Astrocyte (in vitro differentiated cells and primary cell): Measurements from ENCODE around the gene ECI1. TPM values are rescaled to one million over a fixed set of nuclear protein-coding genes. Genes with fewer than 3 reads are reported as not detected.

Experiments
- DNase-seq: peaks from one replicate; pipeline ENCODE4 v3.0.0-alpha.2; 2010; ENCODE audit warnings: low read depth
- FAIRE-seq: peaks from 2 replicates; lab custom pipeline; 2011; peaks lifted over from hg19 to GRCh38; lab: Jason Lieb, UNC
- H2AFZ ChIP-seq: 2 replicates; pipeline ENCODE4 v1.6.0; 2012; ENCODE audit warnings: low read depth, low read length, inconsistent platforms
- H3K27ac ChIP-seq: 2 replicates; pipeline ENCODE4 v1.5.1; 2011; ENCODE audit warnings: low read depth, low read length, inconsistent platforms
- H3K27me3 ChIP-seq: 2 replicates; pipeline ENCODE4 v1.6.0; 2011; ENCODE audit warnings: low read length, inconsistent platforms; ENCODE audit not compliant: insufficient read depth
- H3K36me3 ChIP-seq: 2 replicates; pipeline ENCODE4 v1.5.1; 2011; ENCODE audit warnings: low read length, inconsistent platforms; ENCODE audit not compliant: insufficient read depth
- H3K4me1 ChIP-seq: 2 replicates; pipeline ENCODE4 v1.5.1; 2011; ENCODE audit warnings: low read length, inconsistent platforms; ENCODE audit not compliant: insufficient read depth
- H3K4me2 ChIP-seq: 2 replicates; pipeline ENCODE4 v1.6.0; 2012; ENCODE audit warnings: low read length, inconsistent platforms
- H3K4me3 ChIP-seq: 2 replicates; pipeline ENCODE4 v1.5.1; 2011; ENCODE audit warnings: low read depth, mild to moderate bottlenecking, low read length, inconsistent platforms; ENCODE audit not compliant: insufficient read depth
- H3K79me2 ChIP-seq: 2 replicates; pipeline ENCODE4 v1.6.0; 2012; ENCODE audit warnings: mild to moderate bottlenecking, low read length, inconsistent platforms; ENCODE audit not compliant: insufficient read depth
- H3K9ac ChIP-seq: 2 replicates; pipeline ENCODE4 v1.6.0; 2012; ENCODE audit warnings: mild to moderate bottlenecking, low read length, inconsistent platforms
- H3K9me3 ChIP-seq: 2 replicates; pipeline ENCODE4 v1.5.1; 2012; ENCODE audit warnings: low read depth, mild to moderate bottlenecking, low read length, inconsistent platforms; ENCODE audit not compliant: insufficient read depth
- H4K20me1 ChIP-seq: 2 replicates; pipeline ENCODE4 v1.6.0; 2012; ENCODE audit warnings: low read length, inconsistent platforms; ENCODE audit not compliant: insufficient read depth
- H3K27ac Mint-ChIP-seq: one replicate; pipeline ENCODE4 v1.8.0; 2021; ENCODE audit warnings: mild to moderate bottlenecking, mixed read lengths; ENCODE audit not compliant: unreplicated experiment
- H3K27me3 Mint-ChIP-seq: one replicate; pipeline ENCODE4 v1.8.0; 2021; ENCODE audit warnings: low read depth, mixed read lengths; ENCODE audit not compliant: unreplicated experiment
- H3K36me3 Mint-ChIP-seq: one replicate; pipeline ENCODE4 v1.8.0; 2021; ENCODE audit warnings: low read depth, mixed read lengths; ENCODE audit not compliant: unreplicated experiment
- H3K4me1 Mint-ChIP-seq: one replicate; pipeline ENCODE4 v1.8.0; 2021; ENCODE audit warnings: low read depth, mixed read lengths; ENCODE audit not compliant: unreplicated experiment
- H3K4me3 Mint-ChIP-seq: one replicate; pipeline ENCODE4 v1.8.0; 2021; ENCODE audit warnings: mild to moderate bottlenecking, moderate library complexity, mixed read lengths; ENCODE audit not compliant: unreplicated experiment
- H3K9me3 Mint-ChIP-seq: one replicate; pipeline ENCODE4 v1.8.0; 2021; ENCODE audit warnings: mild to moderate bottlenecking, mixed read lengths; ENCODE audit not compliant: unreplicated experiment
- CTCF ChIP-seq: IDR thresholded peaks from 2 replicates; pipeline ENCODE4 v1.5.1; 2011; ENCODE audit warnings: low read depth, mild to moderate bottlenecking, inconsistent platforms, low read length, moderate library complexity; ENCODE audit not compliant: insufficient read depth
- EZH2 ChIP-seq: IDR thresholded peaks from 2 replicates; pipeline ENCODE4 v1.6.1; 2012; ENCODE audit warnings: mild to moderate bottlenecking, low read length, inconsistent platforms; ENCODE audit not compliant: insufficient read depth
- total RNA-seq: library from RNA; stranded (reverse); gene quantifications from 2 replicates; pipeline ENCODE4 v1.2.1, GENCODE V29; 2021

ECI1 gene
- total RNA-seq, 1 donor from 2014 or later: 53.4 TPM

- no peak overlapping the region for H3K4me2 ChIP-seq
- H3K36me3 Mint-ChIP-seq: peaks cover 9% of the 10 kb centered on the region
- peaks cover 4% of the 10 kb centered on the region for H3K27me3 Mint-ChIP-seq
- no peaks in the 10 kb centered on the region for H3K36me3 ChIP-seq
- no peak overlapping the region for H3K27ac Mint-ChIP-seq
- H3K4me3 ChIP-seq: no peak overlapping the region
- H4K20me1 ChIP-seq: peaks cover 32% of the 10 kb centered on the region
- FAIRE-seq (no peak), DNase-seq (no peak)
- H3K9me3 ChIP-seq: no peaks in the 10 kb centered on the region
- no peaks in the 10 kb centered on the region for H3K9me3 Mint-ChIP-seq
- no peak overlapping the region for H2AFZ ChIP-seq
- H3K9ac ChIP-seq: no peak overlapping the region
- no peaks in the 10 kb centered on the region for H3K27me3 ChIP-seq
- TF ChIP-seq CTCF: no peak
- no peak for TF ChIP-seq EZH2
- H3K79me2 ChIP-seq: peaks cover 21% of the 10 kb centered on the region
- H3K27ac ChIP-seq: no peak overlapping the region
- peaks cover 4% of the 10 kb centered on the region for H3K4me1 Mint-ChIP-seq
- H3K4me3 Mint-ChIP-seq: no peak overlapping the region
- H3K4me1 ChIP-seq: peaks cover 7% of the 10 kb centered on the region
Observed at GRCh38 chr16:2273931-2274330, 22.5 kb upstream of the ECI1 start.

GRCh38 chr16:2273484-2273883 lies 22.1 kb upstream of the ECI1 start:
- Mint-ChIP-seq H3K36me3 (peaks cover 9% of the 10 kb centered on the region), H3K27ac (no peak overlapping the region), H3K27me3 (peaks cover 4% of the 10 kb centered on the region), H3K9me3 (no peaks in the 10 kb centered on the region), H3K4me1 (peaks cover 4% of the 10 kb centered on the region), H3K4me3 (no peak overlapping the region)
- TF ChIP-seq EZH2 (no peak), CTCF (no peak)
- no peak overlapping the region for H3K4me2 ChIP-seq
- H4K20me1 ChIP-seq: peaks cover 32% of the 10 kb centered on the region
- DNase-seq (no peak), FAIRE-seq (no peak)
- no peak overlapping the region for H3K4me3 ChIP-seq
- H3K9me3 ChIP-seq: no peaks in the 10 kb centered on the region
- no peaks in the 10 kb centered on the region for H3K36me3 ChIP-seq
- H3K27ac ChIP-seq: no peak overlapping the region
- peaks cover 25% of the 10 kb centered on the region for H3K79me2 ChIP-seq
- H3K27me3 ChIP-seq: no peaks in the 10 kb centered on the region
- no peak overlapping the region for H3K9ac ChIP-seq
- peaks cover 7% of the 10 kb centered on the region for H3K4me1 ChIP-seq
- no peak overlapping the region for H2AFZ ChIP-seq

- Mint-ChIP-seq H3K4me1 (peaks cover 4% of the 10 kb centered on the region), H3K36me3 (peaks cover 9% of the 10 kb centered on the region), H3K9me3 (no peaks in the 10 kb centered on the region), H3K27me3 (peaks cover 4% of the 10 kb centered on the region), H3K4me3 (no peak overlapping the region), H3K27ac (no peak overlapping the region)
- FAIRE-seq: no peak
- DNase-seq: no peak
- Histone ChIP-seq H3K4me2 (no peak overlapping the region), H4K20me1 (peaks cover 36% of the 10 kb centered on the region), H3K27me3 (no peaks in the 10 kb centered on the region), H3K9me3 (no peaks in the 10 kb centered on the region), H3K79me2 (peaks cover 34% of the 10 kb centered on the region), H3K4me3 (no peak overlapping the region), H3K9ac (no peak overlapping the region), H3K4me1 (peaks cover 7% of the 10 kb centered on the region), H3K27ac (no peak overlapping the region), H2AFZ (no peak overlapping the region), H3K36me3 (no peaks in the 10 kb centered on the region)
- TF ChIP-seq CTCF: no peak
- no peak for TF ChIP-seq EZH2
Observed at GRCh38 chr16:2271848-2272461, 20.6 kb upstream of the ECI1 start.
